Measurements from ENCODE around the gene PLXDC1.
"Not testable (repeated sequence)": the region's sequence is repeated elsewhere in the genome, so short reads cannot be mapped to it uniquely, and the experiment has no call there.

PLXDC1 gene

DNA sequence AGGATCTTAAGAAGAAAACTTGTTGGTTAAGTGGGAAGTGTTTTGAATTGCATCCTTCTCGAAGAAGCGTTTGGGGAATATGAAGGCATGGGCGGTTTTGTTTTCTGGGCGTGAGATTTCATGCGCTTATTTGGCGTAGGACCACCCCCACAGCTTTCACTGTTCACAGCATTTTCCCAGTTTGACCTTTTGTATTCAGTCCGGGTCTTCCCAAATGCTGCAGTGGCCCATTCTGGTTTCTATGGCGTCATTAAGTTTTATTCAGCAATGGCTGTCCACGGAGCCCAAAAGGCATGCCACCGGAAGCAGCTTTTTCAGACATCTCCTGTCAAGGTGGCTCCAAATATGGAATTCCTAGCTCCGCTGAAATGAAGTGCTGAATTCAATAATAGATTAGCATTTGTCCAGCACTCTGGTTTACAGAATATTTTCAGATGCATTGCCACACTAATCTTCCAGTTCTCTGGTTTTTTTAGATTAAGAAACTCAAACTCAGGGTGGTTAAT is 93.7 kb downstream of the PLXDC1 start:
- DNase-seq, result peak; percentile 46

DNA sequence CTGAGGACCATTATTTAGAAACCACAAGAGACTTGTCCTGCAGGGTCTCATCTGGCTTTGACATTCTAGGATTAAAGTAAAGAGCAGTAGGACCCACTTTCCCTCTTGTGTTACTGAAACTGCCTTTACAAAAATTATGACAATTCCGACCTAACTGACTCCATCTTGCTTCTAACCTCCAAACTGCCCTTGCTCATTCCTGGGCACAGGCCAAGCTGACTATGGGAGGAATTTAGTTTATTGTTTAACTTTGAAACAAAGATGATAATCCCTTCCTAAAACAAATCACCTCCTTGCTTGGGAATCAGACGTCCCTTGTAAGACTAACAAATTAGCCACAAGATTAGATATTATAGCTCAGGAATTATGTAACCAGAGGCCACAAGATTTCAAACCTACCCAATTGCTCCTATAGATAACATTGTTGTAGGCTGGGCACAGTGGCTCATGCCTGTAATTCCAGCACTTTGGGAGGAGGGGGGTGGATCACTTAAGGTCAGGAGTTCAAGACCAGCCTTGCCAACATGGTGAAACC is 97.3 kb downstream of the PLXDC1 start:
- DNase-seq, result no peak

DNA sequence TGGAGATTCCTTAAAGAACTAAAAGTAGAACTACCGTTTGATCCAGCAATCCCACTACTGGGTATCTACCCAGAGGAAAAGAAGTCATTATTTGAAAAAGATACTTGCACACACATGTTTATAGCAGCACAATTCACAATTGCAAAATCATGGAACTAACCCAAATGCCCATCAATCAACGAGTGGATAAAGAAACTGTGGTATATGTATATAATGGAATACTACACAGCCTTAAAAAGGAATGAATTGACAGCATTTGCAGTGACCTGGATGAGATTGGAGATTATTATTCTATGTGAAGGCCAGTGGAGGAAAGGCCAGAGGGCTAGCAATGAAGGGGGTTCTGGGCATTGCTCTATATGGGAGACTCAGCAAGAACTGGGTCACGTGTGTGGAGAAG is 99.0 kb downstream of the PLXDC1 start:
- DNase-seq, result not testable (repeated sequence)

DNA sequence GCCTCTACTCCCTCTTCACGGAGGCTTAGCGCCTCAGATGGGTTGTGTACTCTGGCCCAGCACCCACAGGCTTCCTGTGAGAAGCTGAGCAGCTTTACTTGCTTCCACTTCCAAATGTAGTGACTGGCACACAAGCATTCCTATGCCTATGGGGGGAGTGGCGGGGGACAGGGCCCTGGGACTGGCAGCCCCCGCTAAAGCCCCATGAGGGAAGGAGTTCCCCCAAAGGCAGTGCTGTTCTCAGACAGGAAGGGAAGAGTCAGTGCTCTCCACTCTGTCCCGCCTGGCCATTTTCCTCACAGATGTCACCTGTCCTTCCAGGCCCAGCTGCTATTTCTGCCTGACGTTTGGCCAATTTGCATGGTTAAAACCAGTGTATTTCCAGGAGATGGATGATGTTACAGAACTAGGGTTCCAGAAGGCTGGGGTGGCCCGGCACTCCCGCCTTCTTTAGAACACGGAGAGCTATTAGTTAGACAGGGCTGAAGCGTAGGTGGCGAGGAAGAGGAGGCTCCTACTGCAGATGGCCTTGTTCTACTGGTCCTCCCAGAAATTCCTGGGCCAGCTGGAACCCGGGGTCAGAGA is 100.3 kb downstream of the PLXDC1 start:
- no peak for DNase-seq

DNA sequence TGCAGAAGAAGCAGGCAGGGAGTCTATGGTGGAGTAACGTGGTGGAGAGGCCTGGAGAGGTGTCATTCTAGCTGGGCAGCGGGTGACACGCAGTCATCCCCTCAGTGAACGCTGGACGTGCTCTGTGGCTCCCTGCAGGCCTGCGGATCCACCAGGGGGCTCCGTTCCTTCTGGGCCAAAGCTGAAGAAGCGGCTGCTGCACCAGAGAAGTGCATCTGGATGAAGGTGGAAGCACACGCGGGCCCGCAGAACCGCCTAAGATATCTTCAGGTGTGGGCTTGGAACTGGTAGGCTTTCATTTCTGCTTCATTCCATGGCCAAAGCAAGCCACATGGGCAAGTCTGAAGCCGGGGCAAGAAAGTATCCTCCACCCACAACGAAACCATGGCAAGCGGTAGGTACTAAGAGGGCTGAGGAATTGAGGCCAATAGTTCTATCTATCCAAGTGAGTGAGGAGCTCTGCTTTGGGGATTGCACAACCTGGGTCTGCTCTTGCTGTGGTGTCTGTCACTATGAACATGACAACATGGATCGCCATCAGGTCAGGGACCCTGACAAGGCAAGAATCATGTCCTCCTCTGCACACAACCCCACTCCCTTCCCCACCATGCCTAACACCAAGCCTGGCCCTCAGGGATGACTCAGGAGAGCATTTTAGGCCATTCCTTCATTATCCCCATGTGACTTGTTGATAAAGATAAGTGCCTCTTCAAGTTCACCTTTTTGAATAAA is 105.3 kb downstream of the PLXDC1 start:
- DNase-seq, result no peak

DNA sequence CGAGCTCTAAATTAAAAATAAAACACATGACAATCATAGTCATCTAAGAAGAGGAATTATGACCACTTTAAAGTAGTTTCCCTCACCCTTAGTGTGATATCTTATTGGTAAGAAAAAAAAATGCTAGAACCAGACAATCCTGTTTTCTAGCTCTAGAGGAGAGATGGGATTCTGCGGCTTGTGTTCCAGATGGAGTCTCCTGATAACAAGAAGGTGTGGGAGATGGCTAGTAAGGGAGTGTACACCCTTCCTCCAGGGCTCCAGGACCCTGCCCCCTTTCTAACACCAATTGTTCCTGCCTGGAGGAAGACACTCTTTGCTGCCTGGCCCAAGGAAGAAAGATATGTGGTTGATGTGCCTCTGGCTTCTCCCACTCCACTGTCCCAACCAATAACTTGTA is 115.4 kb downstream of the PLXDC1 start:
- no peak for DNase-seq

DNA sequence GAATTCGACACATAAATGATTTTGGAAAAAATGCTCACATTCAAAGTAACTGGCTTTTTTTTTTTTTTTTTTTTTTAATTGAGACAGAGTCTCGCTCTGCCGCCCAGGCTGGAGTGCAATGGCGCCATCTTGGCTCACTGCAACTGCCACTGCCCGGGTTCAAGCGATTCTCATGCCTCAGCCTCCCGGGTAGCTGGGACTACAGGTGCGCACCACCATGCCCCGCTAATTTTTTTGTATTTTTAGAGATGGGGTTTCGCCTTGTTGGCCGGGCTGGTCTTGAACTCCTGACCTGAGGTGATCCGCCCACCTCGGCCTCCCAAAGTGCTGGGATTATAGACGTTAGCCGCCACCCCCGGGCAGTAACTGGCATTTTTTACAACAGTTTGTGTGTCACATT is 115.9 kb downstream of the PLXDC1 start:
- DNase-seq, result not testable (repeated sequence)

DNA sequence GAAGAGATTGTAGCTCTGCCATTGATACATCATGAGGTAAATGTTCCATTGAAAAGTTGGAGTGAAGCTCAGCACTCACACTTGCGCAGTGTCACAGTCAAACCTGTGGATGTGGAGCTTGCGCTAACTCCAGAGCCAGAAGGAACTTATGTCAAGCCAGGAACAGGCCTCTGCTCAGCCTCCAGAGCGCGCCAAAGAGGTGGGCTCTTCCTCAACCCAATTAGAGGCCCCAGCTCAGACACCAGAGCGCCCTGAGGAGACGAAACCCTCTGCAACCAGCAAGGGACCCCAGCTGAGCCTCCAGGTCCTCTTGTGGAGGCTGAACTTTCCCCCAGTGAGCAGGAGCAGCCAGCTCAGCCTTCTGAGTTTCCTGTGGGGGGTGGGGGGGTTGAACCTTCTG is 122.7 kb downstream of the PLXDC1 start:
- no peak for DNase-seq

DNA sequence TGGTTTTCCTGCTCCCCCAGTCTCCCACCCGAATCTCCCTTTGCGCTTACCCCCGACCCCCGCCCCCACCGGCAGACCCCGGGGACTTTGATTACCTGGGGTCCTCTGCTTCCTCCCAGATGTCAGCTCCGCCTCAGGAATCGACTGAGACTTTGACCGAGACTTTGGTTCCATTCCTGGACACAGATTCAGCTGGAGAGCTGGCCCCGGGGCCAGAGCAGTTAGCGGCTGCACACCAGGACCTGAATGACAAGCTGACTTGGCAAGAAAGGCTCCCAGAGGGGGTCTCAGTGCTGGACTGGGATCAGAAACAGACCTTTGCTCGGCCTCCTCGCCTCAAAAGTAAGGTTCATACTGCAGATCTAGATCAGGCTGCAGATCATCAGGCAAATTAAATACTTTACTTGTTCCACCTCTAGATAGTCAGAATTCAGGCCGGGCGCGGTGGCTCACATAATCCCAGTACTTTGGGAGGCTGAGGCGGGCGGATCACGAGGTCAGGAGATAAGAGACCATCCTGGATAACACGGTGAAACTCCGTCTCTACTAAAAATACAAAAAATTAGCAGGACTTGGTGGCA is 123.9 kb downstream of the PLXDC1 start:
- DNase-seq, result peak; percentile 52

DNA sequence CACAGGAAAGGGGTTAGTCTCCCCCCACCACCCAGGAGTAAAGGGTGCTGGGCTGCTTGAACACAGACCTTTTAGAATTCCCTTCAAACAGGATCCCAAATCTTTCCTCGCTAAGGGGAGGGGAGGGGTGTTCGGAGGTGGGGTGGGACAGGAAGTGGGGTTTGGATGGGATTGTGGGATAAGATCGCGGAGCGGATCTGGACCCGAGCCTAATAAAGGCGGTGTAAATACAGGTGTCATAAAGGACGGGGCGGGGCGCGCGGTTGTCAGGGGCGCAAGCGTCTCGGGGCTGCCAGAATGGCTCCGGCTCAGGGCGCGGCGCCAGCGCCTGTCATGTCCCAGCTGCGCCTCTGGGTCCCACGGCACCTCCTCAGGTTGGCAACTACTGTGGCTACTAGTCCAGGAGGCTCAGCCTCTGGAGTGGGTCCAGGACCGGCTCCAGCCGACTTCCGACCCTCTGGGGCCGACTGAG is 124.4 kb downstream of the PLXDC1 start:
- peak; percentile 95 for DNase-seq

DNA sequence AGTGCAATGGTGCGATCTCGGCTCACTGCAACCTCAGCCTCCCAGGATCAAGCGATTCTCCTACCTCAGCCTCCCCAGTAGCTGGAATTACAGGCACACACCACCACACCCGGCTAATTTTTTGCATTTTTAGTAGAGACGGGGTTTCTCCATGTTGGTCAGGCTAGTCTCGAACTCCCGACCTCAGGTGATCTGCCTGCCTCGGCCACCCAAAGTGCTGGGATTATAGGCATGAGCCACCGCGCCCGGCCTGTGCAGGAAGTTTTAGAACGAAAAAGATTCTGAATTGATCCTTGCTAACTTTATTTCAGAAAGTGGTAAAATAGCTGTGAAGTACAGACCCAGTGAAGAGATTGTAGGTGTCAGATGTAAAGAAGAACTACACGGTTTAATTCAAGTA is 125.1 kb downstream of the PLXDC1 start:
- DNase-seq, result not testable (repeated sequence)

DNA sequence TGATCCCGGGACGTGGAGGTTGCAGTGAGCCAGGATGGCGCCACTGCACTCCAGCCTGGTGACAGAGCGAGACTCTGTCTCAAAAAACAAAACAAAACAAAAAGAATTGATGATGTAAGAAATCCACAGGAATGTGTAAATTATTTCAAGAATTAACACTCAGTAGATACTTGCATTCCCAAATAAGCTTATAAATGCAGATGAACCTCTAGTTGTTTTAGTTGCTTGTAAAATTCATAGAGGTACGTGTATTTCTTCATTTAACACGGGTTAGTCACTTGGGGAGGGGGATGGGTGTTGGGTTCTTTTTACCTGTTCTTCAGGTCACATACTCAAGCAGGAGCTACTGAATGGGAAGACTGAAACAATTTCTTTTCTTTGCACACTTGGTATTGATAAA is 128.5 kb downstream of the PLXDC1 start:
- no peak for DNase-seq

DNA sequence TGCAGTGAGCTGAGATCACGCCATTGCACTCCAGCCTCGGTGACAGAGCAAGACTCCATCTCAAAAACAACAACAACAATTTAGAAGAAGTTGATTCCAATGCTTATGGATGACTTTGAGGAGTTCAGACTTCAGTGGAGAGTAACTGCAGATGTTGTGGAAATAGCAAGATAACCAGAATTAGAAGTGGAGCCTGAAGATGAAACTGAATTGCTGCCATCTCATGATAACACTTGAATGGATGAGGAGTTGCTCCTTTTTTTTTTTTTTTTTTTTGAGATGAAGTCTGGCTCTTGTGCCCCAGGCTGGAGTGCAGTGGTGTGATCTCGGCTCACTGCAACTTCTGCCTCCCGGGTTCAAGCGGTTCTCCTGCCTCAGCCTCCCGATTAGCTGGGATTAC is 131.4 kb downstream of the PLXDC1 start:
- DNase-seq, result not testable (repeated sequence)

DNA sequence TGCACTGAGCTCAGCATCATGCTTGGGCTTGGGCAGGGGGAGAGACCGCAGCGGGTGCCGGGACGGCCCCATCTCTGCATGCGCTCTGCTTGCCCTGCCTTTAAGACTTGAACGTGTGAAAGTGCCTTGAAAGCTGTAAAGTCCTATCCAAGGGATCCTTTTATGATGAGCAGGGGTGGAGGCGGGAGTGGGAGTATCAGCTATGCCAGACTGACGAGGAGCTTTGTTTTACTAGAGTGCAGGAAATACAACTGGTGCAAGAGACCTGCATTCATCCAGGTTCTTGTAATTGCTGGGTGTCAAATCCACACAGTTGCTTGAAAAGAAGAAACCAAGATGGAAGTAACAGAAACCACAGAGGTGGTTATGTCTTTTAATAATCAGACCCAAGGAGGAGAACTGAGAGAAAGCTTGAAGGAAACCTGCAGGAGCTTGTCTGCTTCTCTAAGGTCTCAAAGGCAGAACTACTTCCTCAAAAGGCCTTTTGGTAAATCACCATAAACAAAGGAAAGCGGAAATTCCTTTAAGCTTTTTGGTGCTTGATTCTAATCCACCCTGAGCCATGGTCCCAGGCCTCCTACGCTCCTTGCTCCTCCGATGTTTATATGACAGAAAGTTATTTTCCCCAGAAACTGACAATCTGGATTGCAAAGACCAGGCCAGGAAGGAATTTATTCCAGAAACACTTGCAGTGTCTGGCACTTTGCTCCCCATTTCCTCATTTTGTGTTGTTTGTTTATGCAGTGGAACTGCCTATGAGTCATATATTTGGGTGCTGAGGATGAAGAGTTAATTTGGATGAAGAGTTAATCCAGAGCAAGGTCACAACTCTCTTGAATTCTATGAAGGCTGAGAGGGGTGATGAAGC is 132.9 kb downstream of the PLXDC1 start:
- no peak for DNase-seq

DNA sequence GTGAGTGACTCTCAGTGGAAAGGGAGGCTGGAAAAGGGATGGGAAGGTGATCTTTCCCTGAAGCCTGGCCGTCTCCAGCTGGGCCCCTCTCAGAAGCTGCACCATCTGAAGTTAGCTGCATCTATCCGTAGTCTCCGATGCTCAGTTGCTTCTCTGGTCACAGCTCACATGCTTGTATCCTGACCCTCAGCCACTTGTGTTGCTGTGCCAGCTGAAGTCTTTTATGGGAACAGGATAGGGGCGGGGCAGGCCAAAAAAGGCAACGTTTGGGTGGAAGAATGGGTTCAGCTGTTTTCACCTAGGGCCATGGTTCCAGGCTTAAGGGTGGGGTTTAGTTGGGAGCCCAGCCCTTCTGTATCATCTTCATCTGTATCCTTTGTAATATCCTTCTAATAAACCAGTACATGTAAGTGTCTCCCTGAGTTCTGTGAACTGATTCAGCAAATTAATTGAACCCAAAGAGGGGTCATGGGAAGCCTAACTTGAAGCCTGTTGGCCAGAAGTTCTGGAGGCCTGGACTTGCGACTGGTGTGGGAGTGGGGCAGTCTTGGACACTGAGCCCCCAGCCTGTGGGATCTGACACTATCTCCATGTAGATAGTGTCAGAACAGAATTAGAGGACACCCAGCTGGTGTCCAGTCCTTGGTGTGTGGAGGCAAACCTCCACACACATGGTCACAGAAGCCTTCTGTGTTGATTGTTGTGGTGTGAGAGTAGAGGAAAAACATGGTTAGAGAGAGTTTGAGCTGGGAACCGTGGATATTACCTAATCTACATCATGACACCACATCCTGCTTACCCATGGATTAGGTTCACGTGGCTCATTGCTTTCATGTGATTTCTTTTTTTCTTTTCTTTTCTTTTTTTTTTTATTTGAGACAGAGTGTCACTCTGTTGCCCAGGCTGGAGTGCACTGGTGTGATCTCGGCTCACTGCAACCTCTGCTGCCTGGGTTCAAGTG is 135.0 kb downstream of the PLXDC1 start:
- no peak for DNase-seq

DNA sequence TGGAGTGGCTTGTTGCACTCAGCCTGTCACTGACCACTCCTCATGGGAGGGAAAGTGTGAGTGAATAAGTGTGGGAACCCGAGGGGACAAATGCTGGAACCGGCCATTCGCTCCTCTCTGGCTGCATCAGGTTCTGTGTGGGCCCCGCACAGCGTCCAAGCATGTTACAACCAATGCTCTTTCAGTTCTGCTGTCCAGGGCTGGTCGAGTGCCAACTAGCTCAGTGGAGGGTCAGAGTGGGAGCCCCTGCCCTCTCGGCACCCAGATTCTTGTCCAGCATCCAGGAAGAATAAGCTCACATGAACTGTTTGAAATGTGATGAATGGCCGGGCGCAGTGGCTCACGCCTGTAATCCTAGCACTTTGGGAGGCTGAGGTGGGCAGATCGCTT is 135.9 kb downstream of the PLXDC1 start:
- DNase-seq, result no peak

DNA sequence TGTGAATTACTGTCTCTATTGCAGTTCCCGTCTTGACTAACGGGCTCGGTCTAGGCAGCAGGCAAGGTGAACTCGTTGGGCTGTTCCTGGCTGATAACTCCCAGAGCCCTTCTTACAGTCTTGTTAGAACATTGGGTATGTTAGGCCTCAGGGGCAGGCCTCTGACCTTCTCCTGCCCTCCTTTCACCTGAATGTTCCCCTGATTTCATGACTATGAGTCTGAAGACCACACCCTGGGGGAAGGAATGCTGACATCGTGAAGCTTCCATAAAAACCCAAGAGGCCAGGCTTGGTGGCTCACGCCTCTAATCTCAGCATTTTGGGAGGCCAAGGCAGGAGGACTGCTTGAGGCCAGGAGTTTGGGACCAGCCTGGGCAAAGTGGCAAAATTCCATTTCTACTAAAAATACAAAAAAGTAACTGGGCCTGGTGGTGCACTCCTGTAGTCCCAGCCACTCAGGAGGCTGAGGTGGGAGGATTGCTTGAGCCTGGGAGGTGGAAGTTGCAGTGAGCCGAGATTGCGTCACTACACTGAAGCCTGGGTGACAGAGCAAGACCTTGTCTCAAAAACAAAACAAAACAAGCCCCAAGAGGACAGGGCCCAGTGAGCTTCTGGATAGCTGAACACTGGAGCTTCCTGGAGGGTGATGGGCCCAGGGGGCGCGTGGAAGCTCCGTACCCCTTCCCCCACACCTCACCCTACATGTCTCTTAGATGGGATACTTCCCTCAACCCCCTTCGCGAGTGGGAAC is 136.5 kb downstream of the PLXDC1 start:
- DNase-seq, result no peak

DNA sequence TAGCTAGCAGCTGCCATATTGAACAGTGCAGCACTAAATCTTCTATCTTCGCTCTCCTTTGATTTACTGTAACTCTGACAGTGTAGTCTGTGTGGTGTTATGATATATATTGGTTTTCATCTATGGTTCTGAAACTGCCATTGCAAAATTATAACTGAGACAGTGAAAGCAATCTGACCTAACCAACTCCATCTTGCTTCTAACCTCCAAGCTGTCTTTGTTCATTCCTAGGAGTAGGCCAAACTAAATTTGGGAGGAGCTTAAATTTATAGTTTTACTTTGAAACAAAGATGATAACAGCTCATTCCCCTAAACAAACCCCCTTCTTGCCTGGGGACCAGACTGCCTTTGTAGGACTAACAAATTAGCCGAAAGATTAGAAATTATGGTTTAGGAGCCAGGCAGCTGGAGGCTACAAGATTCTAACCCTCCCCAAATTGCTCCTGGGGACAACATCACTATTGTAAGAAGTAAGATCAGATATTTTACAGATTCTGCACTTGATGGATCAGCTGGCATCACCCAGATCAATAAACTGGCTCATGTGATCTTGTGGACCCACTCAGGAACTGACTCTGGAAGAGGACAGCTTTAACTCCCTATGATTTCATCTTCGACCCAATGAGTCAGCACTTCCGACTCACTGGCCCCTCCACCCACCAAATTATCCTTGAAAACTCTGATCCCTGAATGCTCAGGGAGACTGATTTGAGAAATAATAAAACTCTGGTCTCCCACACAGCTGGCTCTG is 137.2 kb downstream of the PLXDC1 start:
- DNase-seq, result no peak

Data from NCI-H69 (cell line).